ENCODE data around the gene TMEM145. TPM values are rescaled to one million over a fixed set of nuclear protein-coding genes. Genes with fewer than 3 reads are reported as not detected.

TMEM145 gene
- total and polyA plus RNA-seq, 9 of the 15 experiments (the other 6 are each of a cell fraction or from before 2014, with no cell fraction given): 0.80 to 5.5 (median 1.9) TPM; not detected in 3

DNA sequence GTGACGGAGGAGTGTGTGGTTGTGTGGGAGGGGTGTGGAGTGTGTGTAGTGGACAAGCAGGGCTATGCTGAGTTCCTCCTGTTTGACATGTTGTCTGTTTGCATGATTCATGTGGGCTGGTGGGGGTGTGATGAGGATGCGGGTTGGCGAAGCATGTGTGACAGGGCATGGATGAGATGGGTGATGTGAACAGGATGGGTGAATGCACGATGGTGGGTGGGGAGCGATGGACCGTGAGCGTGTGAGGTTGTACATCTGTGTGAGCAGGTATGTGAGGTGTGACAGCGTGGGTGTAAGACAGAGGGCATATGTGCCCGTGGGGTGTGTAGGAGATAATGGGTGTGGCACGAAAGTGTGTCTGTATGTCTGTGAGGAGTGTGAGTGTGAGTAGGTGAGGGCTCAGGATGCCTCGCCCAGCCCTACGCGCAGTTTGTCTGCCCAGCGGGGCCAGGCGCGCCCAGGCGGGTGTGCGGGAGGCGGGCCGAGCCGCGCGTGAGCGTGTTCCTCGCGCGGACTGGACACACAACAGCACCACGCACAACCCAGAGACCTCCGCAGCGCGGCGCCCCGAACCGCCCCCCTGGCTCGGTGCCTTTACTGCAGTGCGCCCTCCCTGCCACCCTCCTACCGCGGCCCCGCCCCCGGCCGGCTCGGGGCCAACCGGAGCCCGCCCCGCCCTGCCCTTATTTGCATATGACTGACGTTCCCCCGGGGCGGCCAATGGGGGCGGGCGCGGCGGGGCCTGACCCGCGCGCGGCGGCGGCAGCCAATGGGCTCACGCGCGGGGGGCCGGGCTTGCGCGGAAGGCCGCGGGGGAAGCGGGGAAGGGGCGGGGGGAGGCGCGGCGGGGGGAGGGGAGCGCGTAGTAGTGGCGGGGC lies 29.7 kb upstream of the TMEM145 start:
- no TSS peak for BruUV-seq (replicated peaks)
- H3K36me3 ChIP-seq (ENCODE audit: control insufficient read depth, insufficient read depth, low read length): peaks cover 19% of the 10 kb centered on the region; the same call in 2 of the 3 replicates
- POLR2A ChIA-PET: interaction anchor here (0.8 to 2.1 kb wide), 7 partner anchors 9 to 145 kb away, joined by 3 to 10 read pairs (median 4); partner anchors contain the start of gene CIC
- peak overlapping the region; percentile 97 for H3K4me2 ChIP-seq (ENCODE audit: insufficient read depth, low read length)
- H3K27me3 ChIP-seq (ENCODE audit: control insufficient read depth in 2 of 2, insufficient read depth in 2 of 2, low read length in 2 of 2): no peaks in the 10 kb centered on the region; a peak in 1 of 5 replicates
- peak overlapping the region; percentile 68 to 94 for H3K9ac ChIP-seq (ENCODE audit: insufficient read depth in 1 of 2, low read depth in 2 of 2, low read length in 2 of 2)
- FAIRE-seq (peak; percentile 87), DNase-seq (ENCODE audit: extremely low read depth in 1 of 4, low spot score in 3 of 4) (peak; percentile 84 to 98 (median 91)), ATAC-seq (peak; percentile 78)
- peaks cover 71% of the 10 kb centered on the region for H3K79me2 ChIP-seq (ENCODE audit: control insufficient read depth, insufficient read depth, low read length)
- CTCF ChIA-PET (ENCODE audit: low intra/inter-chr PET ratio): interaction anchor here (0.8 kb wide), 1 partner anchor 42 kb away, joined by 3 read pairs; the partner anchor contains the start of gene MEGF8
- intact Hi-C loops (cut with micrococcal nuclease): no loop called here
- WGBS (ENCODE audit: insufficient coverage, low coverage, missing lambda C conversion rate): 5% methylated on average over 35 of the region's 74 CpGs
- peak overlapping the region; percentile 48 for H3K4me3 ChIP-seq
- H3K4me1 ChIP-seq (replicated peaks in 1 of 2; ENCODE audit: control insufficient read depth in 2 of 2, insufficient read depth in 2 of 2, low read length in 2 of 2): peaks cover 49 to 85% of the 10 kb centered on the region in 2 experiments
- H2AFZ ChIP-seq (ENCODE audit: low read depth, low read length): peak overlapping the region; percentile 64; the same call in 1 of the 2 replicates
- in situ Hi-C loops (cut with MboI): no loop called here
- H3K9me3 ChIP-seq (replicated peaks; ENCODE audit: control insufficient read depth, insufficient read depth, low read depth, low read length): no peaks in the 10 kb centered on the region
- H3K27ac ChIP-seq (ENCODE audit: extremely low read depth, low read depth, low read length): peak overlapping the region; percentile 90
- no peaks in the 10 kb centered on the region for H3K9me1 ChIP-seq (ENCODE audit: control insufficient read depth, insufficient read depth, low read length)
- 0 out of 2 replicates have a peak, but pooled peaks cover 8% of the 10 kb centered on the region for H4K20me1 ChIP-seq (replicated peaks; ENCODE audit: control insufficient read depth, insufficient read depth, low read length)
- TF ChIP-seq SP1 (CRISPR knock-in tag; IDR thresholded peaks at IDR 0.05) (peak; percentile 44; the same call in 1 of the 2 replicates), GTF2E2 (tag; IDR thresholded peaks at IDR 0.05) (no peak; the same call in 1 of the 2 replicates), NCOA6 (IDR thresholded peaks at IDR 0.05) (no peak), HDAC2 (IDR thresholded peaks at IDR 0.05) (peak; percentile 75; the same call in 1 of the 2 replicates), ZNF197 (CRISPR knock-in tag; IDR thresholded peaks at IDR 0.05; ENCODE audit: low read depth) (no peak), TBL1XR1 (IDR thresholded peaks at IDR 0.05; ENCODE audit: low read length in 2 of 2) (no peak), RBFOX2 (IDR thresholded peaks at IDR 0.05; ENCODE audit: low read depth, low read length) (peak; percentile 71), ZNF217 (CRISPR knock-in tag; IDR thresholded peaks at IDR 0.05) (no peak)
- TF ChIP-seq, protein P1, sequence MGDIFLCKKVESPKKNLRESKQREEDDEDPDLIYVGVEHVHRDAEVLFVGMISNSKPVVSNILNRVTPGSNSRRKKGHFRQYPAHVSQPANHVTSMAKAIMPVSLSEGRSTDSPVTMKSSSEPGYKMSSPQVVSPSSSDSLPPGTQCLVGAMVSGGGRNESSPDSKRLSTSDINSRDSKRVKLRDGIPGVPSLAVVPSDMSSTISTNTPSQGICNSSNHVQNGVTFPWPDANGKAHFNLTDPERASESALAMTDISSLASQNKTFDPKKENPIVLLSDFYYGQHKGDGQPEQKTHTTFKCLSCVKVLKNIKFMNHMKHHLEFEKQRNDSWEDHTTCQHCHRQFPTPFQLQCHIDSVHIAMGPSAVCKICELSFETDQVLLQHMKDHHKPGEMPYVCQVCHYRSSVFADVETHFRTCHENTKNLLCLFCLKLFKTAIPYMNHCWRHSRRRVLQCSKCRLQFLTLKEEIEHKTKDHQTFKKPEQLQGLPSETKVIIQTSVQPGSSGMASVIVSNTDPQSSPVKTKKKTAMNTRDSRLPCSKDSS (IDR thresholded peaks at IDR 0.05; ENCODE audit: low read depth, partially characterized antibody): peak; percentile 32
- TF ChIP-seq, protein P2, sequence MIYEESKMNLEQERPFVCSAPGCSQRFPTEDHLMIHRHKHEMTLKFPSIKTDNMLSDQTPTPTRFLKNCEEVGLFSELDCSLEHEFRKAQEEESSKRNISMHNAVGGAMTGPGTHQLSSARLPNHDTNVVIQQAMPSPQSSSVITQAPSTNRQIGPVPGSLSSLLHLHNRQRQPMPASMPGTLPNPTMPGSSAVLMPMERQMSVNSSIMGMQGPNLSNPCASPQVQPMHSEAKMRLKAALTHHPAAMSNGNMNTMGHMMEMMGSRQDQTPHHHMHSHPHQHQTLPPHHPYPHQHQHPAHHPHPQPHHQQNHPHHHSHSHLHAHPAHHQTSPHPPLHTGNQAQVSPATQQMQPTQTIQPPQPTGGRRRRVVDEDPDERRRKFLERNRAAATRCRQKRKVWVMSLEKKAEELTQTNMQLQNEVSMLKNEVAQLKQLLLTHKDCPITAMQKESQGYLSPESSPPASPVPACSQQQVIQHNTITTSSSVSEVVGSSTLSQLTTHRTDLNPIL (CRISPR knock-in tag; IDR thresholded peaks at IDR 0.05): no peak
- TF ChIP-seq, protein P3, sequence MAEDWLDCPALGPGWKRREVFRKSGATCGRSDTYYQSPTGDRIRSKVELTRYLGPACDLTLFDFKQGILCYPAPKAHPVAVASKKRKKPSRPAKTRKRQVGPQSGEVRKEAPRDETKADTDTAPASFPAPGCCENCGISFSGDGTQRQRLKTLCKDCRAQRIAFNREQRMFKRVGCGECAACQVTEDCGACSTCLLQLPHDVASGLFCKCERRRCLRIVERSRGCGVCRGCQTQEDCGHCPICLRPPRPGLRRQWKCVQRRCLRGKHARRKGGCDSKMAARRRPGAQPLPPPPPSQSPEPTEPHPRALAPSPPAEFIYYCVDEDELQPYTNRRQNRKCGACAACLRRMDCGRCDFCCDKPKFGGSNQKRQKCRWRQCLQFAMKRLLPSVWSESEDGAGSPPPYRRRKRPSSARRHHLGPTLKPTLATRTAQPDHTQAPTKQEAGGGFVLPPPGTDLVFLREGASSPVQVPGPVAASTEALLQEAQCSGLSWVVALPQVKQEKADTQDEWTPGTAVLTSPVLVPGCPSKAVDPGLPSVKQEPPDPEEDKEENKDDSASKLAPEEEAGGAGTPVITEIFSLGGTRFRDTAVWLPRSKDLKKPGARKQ (CRISPR knock-in tag; IDR thresholded peaks at IDR 0.05): no peak
- TF ChIP-seq, protein P4, sequence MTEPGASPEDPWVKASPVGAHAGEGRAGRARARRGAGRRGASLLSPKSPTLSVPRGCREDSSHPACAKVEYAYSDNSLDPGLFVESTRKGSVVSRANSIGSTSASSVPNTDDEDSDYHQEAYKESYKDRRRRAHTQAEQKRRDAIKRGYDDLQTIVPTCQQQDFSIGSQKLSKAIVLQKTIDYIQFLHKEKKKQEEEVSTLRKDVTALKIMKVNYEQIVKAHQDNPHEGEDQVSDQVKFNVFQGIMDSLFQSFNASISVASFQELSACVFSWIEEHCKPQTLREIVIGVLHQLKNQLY (CRISPR knock-in tag; conservative IDR thresholded peaks at IDR 0.05): no peak
- TF ChIP-seq, protein P5, sequence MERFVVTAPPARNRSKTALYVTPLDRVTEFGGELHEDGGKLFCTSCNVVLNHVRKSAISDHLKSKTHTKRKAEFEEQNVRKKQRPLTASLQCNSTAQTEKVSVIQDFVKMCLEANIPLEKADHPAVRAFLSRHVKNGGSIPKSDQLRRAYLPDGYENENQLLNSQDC (CRISPR knock-in tag; IDR thresholded peaks at IDR 0.05): no peak

All from K562 (cell line).